Pancreas (tissue), 10 donors: ENCODE measurements around the gene RPL37A. TPM values are rescaled to one million over a fixed set of nuclear protein-coding genes. Genes with fewer than 3 reads are reported as not detected.
A peak's percentile ranks its signal among the peaks of the same experiment; 100 is the strongest.

Experiments
- ATAC-seq, 4 donors: fragments of 200-7000 bp; cut with Tn5 transposase; one replicate each; pipeline versions ENCODE4 v1.8.0 to v1.9.1; 2020; ENCODE audit warnings: mild to moderate bottlenecking in 4 of 4, moderate library complexity in 4 of 4
- DNase-seq, 6 donors: peaks; one replicate each; pipeline ENCODE4 v3.0.0-alpha.2; 2020
- FAIRE-seq: peaks from 2 replicates; lab custom pipeline; 2012; peaks lifted over from hg19 to GRCh38; lab: Jason Lieb, UNC
- H3K27ac ChIP-seq, 4 donors: fragments of 200-600 bp; sonication (generic); 1 replicate in 3 of 4; 2 replicates in 1 of 4; pipeline versions ENCODE4 v1.5.0 to v1.8.0; 2020
- H3K27me3 ChIP-seq, 4 donors: fragments of 200-600 bp; one replicate each; pipeline ENCODE4 v1.8.0; 2021
- H3K36me3 ChIP-seq, 3 donors: fragments of 200-600 bp; sonication (generic) in 1 of 3; one replicate each; pipeline versions ENCODE4 v1.5.0 to v1.8.0; 2020 to 2021
- H3K4me1 ChIP-seq, 3 donors: fragments of 200-600 bp; one replicate each; pipeline ENCODE4 v1.8.0; 2021
- H3K4me3 ChIP-seq, 4 donors: fragments of 200-600 bp; sonication (generic) in 2 of 4; one replicate each; pipeline versions ENCODE4 v1.5.0 to v1.8.0; 2020 to 2021
- H3K9me3 ChIP-seq, 4 donors: fragments of 200-600 bp; one replicate each; pipeline ENCODE4 v1.8.0; 2021
- CTCF ChIP-seq, 4 donors: fragments of 200-600 bp; sonication (generic) in 3 of 4; IDR thresholded peaks; one replicate each; pipeline versions ENCODE4 v1.5.0 to v1.8.0; 2021; ENCODE audit warnings: antibody characterized with exemption in 4 of 4
- WGBS, 2 donors: extraction: QIAGEN DNeasy Blood & Tissue Kit; methylation state at CpG; one replicate each; pipeline ENCODE4 v1.1.7; 2013; 5-methylcytosine and 5-hydroxymethylcytosine counted together
- intact Hi-C, 3 donors: fragments of 100-400 bp; cut with DNase I; formaldehyde crosslinking; loops; one replicate each; pipeline versions ENCODE4 v1.11.1 to v1.14.2; 2022
- polyA plus RNA-seq, 2 donors: library from polyadenylated mRNA; stranded (reverse); fragments of 200-250 nt; gene quantifications; one replicate each; pipeline ENCODE4 v1.2.3, GENCODE V29; 2013
- total RNA-seq, 6 donors: library from RNA; stranded (reverse); fragmentation: NEBNext Ultra II Directional in 4 of 6; extraction: Animal tissue kit (Norgen Biotek cat#: 25700) in 4 of 6; gene quantifications; one replicate each; pipeline versions ENCODE4 v1.2.1 to v1.2.4, GENCODE V29; 2021 to 2023
- donor health status: healthy with polysubstance abuse.
- donor health status: DM: no; HTN: no; CAD: no; lungs with moderate emphysema.
- donor health status: DM: no; HTN: no; CAD: no.
- donor health status: control.
- donor health status: control.
- donor health status: Bipolar disorder and iron deficiency.
- donor health status: DM: yes; HTN: yes; CAD: no.
- donor health status: DM: no; HTN: no; CAD: no.
- donor health status: DM: no; HTN: no; CAD: no.
- donor health status: DM: yes; HTN: yes; CAD: no.

The RPL37A gene
- total and polyA plus RNA-seq, 8 donors: 1,329 to 2,596 (median 1,625) TPM

DNA sequence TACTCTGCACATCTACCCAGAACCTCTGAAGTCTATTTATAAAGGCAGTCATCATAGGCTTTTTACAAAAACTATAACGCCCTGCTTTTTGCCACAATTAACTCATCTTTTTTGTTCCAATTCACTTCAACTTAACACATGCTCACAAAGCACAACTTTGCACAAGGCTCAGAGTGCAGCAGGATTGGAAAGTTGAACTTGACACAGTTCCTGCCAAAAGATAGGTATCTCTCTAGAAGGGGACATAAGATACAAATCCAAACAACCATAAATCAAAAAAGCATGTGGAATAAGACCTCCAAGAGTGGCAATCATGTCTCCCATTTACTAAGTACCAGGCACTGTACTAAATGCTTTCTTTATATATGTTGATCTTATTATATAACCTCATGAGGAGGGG is 36.2 kb downstream of the RPL37A start:
- intact Hi-C loops: no loop called here
- DNase-seq: no peak
- WGBS, 2 donors: 76 to 80% methylated on average over 1 of the region's 1 CpG
- H3K27me3 ChIP-seq: no peaks in the 10 kb centered on the region
- ATAC-seq: no peak
- H3K9me3 ChIP-seq: no peaks in the 10 kb centered on the region
- TF ChIP-seq CTCF (IDR thresholded peaks at IDR 0.05): no peak
- no peak for FAIRE-seq
- H3K4me3 ChIP-seq: no peak overlapping the region
- peaks cover 0 to 11% (median 9%) of the 10 kb centered on the region in 3 donors for H3K4me1 ChIP-seq
- no peaks in the 10 kb centered on the region for H3K36me3 ChIP-seq
- no peak overlapping the region for H3K27ac ChIP-seq

GRCh38 chr2:216535454-216535995 is 36.9 kb downstream of the RPL37A start:
- peak in 1 of 6 donors; percentile 29 for DNase-seq
- no peak for FAIRE-seq
- peaks cover 4 to 19% (median 17%) of the 10 kb centered on the region in 3 donors for H3K4me1 ChIP-seq
- no peak for TF ChIP-seq CTCF (IDR thresholded peaks at IDR 0.05)
- no peak overlapping the region for H3K4me3 ChIP-seq
- H3K9me3 ChIP-seq: no peaks in the 10 kb centered on the region
- H3K27me3 ChIP-seq: no peaks in the 10 kb centered on the region
- 52 to 53% methylated on average over 10 of the region's 10 CpGs for WGBS, 2 donors
- peak in 3 of 4 donors; percentile 8 to 34 (median 24) for ATAC-seq
- intact Hi-C loops: no loop called here
- H3K36me3 ChIP-seq: no peaks in the 10 kb centered on the region
- H3K27ac ChIP-seq: peak overlapping the region in 2 of 4 donors; percentile 10 to 66

DNA sequence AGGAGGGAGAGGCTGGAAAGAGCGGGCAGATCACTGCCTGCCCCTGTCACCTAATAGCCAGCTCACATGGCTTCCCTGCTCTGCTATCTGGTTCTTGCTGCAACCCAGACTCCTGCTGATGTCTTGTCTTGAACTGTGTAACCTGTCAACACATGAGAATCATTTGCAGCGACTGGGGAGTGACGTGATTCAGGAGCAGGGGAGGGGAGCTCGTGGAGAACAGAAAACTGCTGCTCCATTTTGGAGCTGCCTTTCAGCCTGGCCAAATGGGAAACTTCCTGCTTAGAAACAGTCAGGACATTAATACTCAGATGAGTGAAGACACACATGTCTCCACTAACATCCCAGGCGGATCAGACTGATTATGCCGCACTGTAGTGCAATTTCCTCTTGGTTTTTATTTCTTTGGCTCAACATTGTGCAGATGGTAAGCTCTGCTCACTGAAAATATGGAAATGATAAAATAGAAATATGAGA is 38.1 kb downstream of the RPL37A start:
- ATAC-seq: no peak
- peaks cover 4 to 25% (median 21%) of the 10 kb centered on the region in 3 donors for H3K4me1 ChIP-seq
- 72 to 75% methylated on average over 6 of the region's 6 CpGs for WGBS, 2 donors
- DNase-seq: no peak
- H3K4me3 ChIP-seq: no peak overlapping the region
- intact Hi-C loops: no loop called here
- no peaks in the 10 kb centered on the region for H3K9me3 ChIP-seq
- H3K27me3 ChIP-seq: no peaks in the 10 kb centered on the region
- no peaks in the 10 kb centered on the region for H3K36me3 ChIP-seq
- no peak for TF ChIP-seq CTCF (IDR thresholded peaks at IDR 0.05)
- no peak for FAIRE-seq
- no peak overlapping the region for H3K27ac ChIP-seq

DNA sequence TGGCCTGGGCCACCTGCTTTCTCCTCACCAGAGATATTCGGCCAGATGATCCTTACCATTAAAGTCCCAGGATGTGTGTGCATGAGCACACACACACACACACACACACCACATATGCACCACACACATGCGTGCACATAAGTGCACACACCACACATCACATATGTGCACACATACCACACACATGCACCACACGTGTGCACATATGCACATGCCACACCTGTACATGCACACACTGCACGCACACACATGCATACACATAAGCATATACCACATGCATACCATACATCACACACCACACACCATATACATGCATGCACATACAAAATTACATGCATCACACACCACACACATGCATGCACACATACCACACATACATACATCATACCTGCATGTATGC is 38.7 kb downstream of the RPL37A start:
- no peaks in the 10 kb centered on the region for H3K27me3 ChIP-seq
- no peak overlapping the region for H3K4me3 ChIP-seq
- ATAC-seq (no peak), DNase-seq (no peak), FAIRE-seq (no peak)
- no peak overlapping the region for H3K27ac ChIP-seq
- intact Hi-C loops: no loop called here
- H3K9me3 ChIP-seq: no peaks in the 10 kb centered on the region
- no peak for TF ChIP-seq CTCF (IDR thresholded peaks at IDR 0.05)
- 81 to 82% methylated on average over 4 of the region's 4 CpGs for WGBS, 2 donors
- peaks cover 4 to 25% (median 21%) of the 10 kb centered on the region in 3 donors for H3K4me1 ChIP-seq
- no peaks in the 10 kb centered on the region for H3K36me3 ChIP-seq

DNA sequence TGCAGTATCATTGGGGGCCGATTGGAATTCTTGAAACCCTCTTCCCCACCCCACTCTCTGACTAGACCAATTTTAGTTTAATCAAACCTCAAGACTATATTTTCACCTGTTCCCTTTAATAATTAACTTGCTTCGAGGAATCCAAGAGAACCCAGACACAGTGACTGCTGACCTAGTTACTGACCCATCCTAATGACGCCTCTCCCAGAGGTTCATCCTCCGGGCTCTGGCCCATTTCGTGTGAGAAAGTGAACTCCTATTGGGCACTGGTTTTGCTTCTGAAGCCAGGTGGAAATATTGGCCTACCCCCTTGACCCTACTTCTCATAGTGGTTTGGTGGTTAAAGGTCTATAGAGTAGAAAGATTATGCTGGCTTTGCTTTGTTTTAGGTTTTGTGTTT is 39.9 kb downstream of the RPL37A start:
- 26% methylated on average over 5 of the region's 5 CpGs for WGBS, 2 donors
- DNase-seq: no peak
- no peaks in the 10 kb centered on the region for H3K36me3 ChIP-seq
- no peak overlapping the region for H3K4me3 ChIP-seq
- peak overlapping the region in 2 of 4 donors; percentile 48 to 55 for H3K27ac ChIP-seq
- no peak for FAIRE-seq
- H3K4me1 ChIP-seq: peaks cover 4 to 25% (median 21%) of the 10 kb centered on the region in 3 donors
- no peaks in the 10 kb centered on the region for H3K9me3 ChIP-seq
- no peaks in the 10 kb centered on the region for H3K27me3 ChIP-seq
- TF ChIP-seq CTCF (IDR thresholded peaks at IDR 0.05): no peak
- peak in 2 of 4 donors; percentile 30 to 59 for ATAC-seq
- intact Hi-C loops: no loop called here
